ENCODE results near the gene PTPRG.

- no peak for TF ChIP-seq REST (IDR thresholded peaks at IDR 0.05; ENCODE audit: insufficient read depth in 1 of 2, low read depth in 2 of 2, low read length in 2 of 2)
- no peak for TF ChIP-seq TAF1 (IDR thresholded peaks at IDR 0.05; ENCODE audit: borderline replicate concordance, insufficient read depth, low read length)
- no peak for TF ChIP-seq SIN3A (IDR thresholded peaks at IDR 0.05; ENCODE audit: borderline replicate concordance, insufficient read depth, low read length)
- no peak for TF ChIP-seq POLR2AphosphoS5 (IDR thresholded peaks at IDR 0.05; ENCODE audit: low read depth, low read length)
Observed at GRCh38 chr3:61741551-61741950, 180.2 kb downstream of the PTPRG start.

Data from PFSK-1 (cell line).